Mesenchymal stem cell (in vitro differentiated cells and primary cell): ENCODE measurements around the gene ZNF594.

Experiments used
- DNase-seq: peaks from one replicate; pipeline ENCODE4 v3.0.0-alpha.2; 2013
- H2AFZ ChIP-seq: one replicate; pipeline ENCODE4 v1.6.1; 2013; ENCODE audit warnings: low read depth, mild to moderate bottlenecking, control low read depth, inconsistent platforms, low read length, moderate library complexity
- H2AK5ac ChIP-seq: 2 replicates; pipeline ENCODE4 v1.6.1; 2013; ENCODE audit warnings: low read length, moderate library complexity, mild to moderate bottlenecking, inconsistent platforms; ENCODE audit not compliant: severe bottlenecking
- H2BK120ac ChIP-seq: one replicate; pipeline ENCODE4 v1.6.1; 2013; ENCODE audit warnings: low read depth, mild to moderate bottlenecking, inconsistent platforms, low read length, moderate library complexity
- H2BK12ac ChIP-seq, 2 experiments: one replicate each; pipeline ENCODE4 v1.6.1; 2013; ENCODE audit warnings: inconsistent platforms in 2 of 2, low read length in 2 of 2, mild to moderate bottlenecking in 2 of 2, moderate library complexity in 2 of 2, control low read depth in 1 of 2
- H2BK15ac ChIP-seq: one replicate; pipeline ENCODE4 v1.6.1; 2013; ENCODE audit warnings: mild to moderate bottlenecking, low read depth, inconsistent platforms; ENCODE audit not compliant: poor library complexity, severe bottlenecking
- H2BK5ac ChIP-seq: 2 replicates; pipeline ENCODE4 v1.6.1; 2013; ENCODE audit warnings: low read depth, mild to moderate bottlenecking, low read length, control low read depth, inconsistent platforms; ENCODE audit not compliant: poor library complexity, severe bottlenecking
- H3K14ac ChIP-seq, 2 experiments: one replicate each; pipeline ENCODE4 v1.6.1; 2013; ENCODE audit warnings: inconsistent platforms in 2 of 2, low read length in 2 of 2, control low read depth in 1 of 2, mild to moderate bottlenecking in 1 of 2, moderate library complexity in 1 of 2
- H3K18ac ChIP-seq, 2 experiments: one replicate each; pipeline ENCODE4 v1.6.1; 2013; ENCODE audit warnings: inconsistent platforms in 2 of 2, low read length in 2 of 2, control low read depth in 1 of 2, low read depth in 1 of 2, mild to moderate bottlenecking in 1 of 2
- H3K23ac ChIP-seq, 2 experiments: one replicate each; pipeline ENCODE4 v1.6.1; 2013; ENCODE audit warnings: inconsistent platforms in 2 of 2, low read length in 2 of 2, mild to moderate bottlenecking in 2 of 2, moderate library complexity in 2 of 2, control low read depth in 1 of 2
- H3K27ac ChIP-seq: 2 replicates; pipeline ENCODE4 v1.5.1; 2013; ENCODE audit warnings: mild to moderate bottlenecking, moderate library complexity, low read length, control low read depth, inconsistent platforms; ENCODE audit not compliant: poor library complexity, severe bottlenecking
- H3K27me3 ChIP-seq, 2 experiments: 2 replicates each; pipeline versions ENCODE4 v1.6.1 to v1.7.0; 2013; ENCODE audit warnings: low read length in 2 of 2, mild to moderate bottlenecking in 2 of 2, moderate library complexity in 2 of 2, control low read depth in 1 of 2, inconsistent platforms in 1 of 2; ENCODE audit not compliant: control insufficient read depth in 1 of 2, insufficient read depth in 1 of 2
- H3K36me3 ChIP-seq, 2 experiments: 2 replicates each; pipeline versions ENCODE4 v1.6.1 to v1.7.0; 2013; ENCODE audit warnings: low read length in 2 of 2, control low read depth in 1 of 2, inconsistent platforms in 1 of 2, low read depth in 1 of 2, mild to moderate bottlenecking in 1 of 2; ENCODE audit not compliant: insufficient read depth in 2 of 2, control insufficient read depth in 1 of 2
- H3K4ac ChIP-seq, 2 experiments: one replicate each; pipeline ENCODE4 v1.6.1; 2013; ENCODE audit warnings: inconsistent platforms in 2 of 2, low read length in 2 of 2, mild to moderate bottlenecking in 2 of 2, moderate library complexity in 2 of 2, control low read depth in 1 of 2, low read depth in 1 of 2
- H3K4me1 ChIP-seq: 2 replicates; pipeline ENCODE4 v1.6.1; 2013; ENCODE audit warnings: low read depth, low read length, control low read depth; ENCODE audit not compliant: control insufficient read depth, insufficient read depth
- H3K4me2 ChIP-seq: 2 replicates; pipeline ENCODE4 v1.6.1; 2013; ENCODE audit warnings: low read length, mild to moderate bottlenecking, inconsistent platforms; ENCODE audit not compliant: poor library complexity, severe bottlenecking
- H3K4me3 ChIP-seq, 2 experiments: 2 replicates each; pipeline versions ENCODE4 v1.5.1 to v1.7.0; 2013; ENCODE audit warnings: low read length in 2 of 2, mild to moderate bottlenecking in 2 of 2, control low read depth in 1 of 2, low read depth in 1 of 2; ENCODE audit not compliant: insufficient read depth in 1 of 2
- H3K79me1 ChIP-seq: replicated peaks from 2 replicates; pipeline ENCODE4 v1.6.1; 2013; ENCODE audit warnings: mild to moderate bottlenecking, control low read depth, low read length, inconsistent platforms; ENCODE audit not compliant: poor library complexity, severe bottlenecking
- H3K9ac ChIP-seq: 2 replicates; pipeline ENCODE4 v1.7.0; 2013; ENCODE audit warnings: mild to moderate bottlenecking, low read length, moderate library complexity
- H3K9me3 ChIP-seq: 2 replicates; pipeline ENCODE4 v1.7.0; 2013; ENCODE audit warnings: mild to moderate bottlenecking, low read length; ENCODE audit not compliant: control insufficient read depth
- H4K8ac ChIP-seq: one replicate; pipeline ENCODE4 v1.6.1; 2013; ENCODE audit warnings: inconsistent platforms, mild to moderate bottlenecking, low read length, moderate library complexity
- H4K91ac ChIP-seq: one replicate; pipeline ENCODE4 v1.6.1; 2013; ENCODE audit warnings: mild to moderate bottlenecking, low read length, inconsistent platforms
- WGBS: methylation state at CpG from one replicate; pipeline ENCODE4 v1.1.7; 2013; ENCODE audit warnings: mixed read lengths; 5-methylcytosine and 5-hydroxymethylcytosine counted together

ZNF594 gene

GRCh38 chr17:5184288-5184687 lies 7.4 kb downstream of the ZNF594 start:
- peaks cover 9% of the 10 kb centered on the region for H3K79me1 ChIP-seq
- H2AFZ ChIP-seq = no peak overlapping the region
- H2BK15ac ChIP-seq = no peak overlapping the region
- peaks cover 19 to 48% of the 10 kb centered on the region in 2 experiments for H3K36me3 ChIP-seq
- H4K8ac ChIP-seq = no peak overlapping the region
- no peak overlapping the region for H3K27ac ChIP-seq
- no peak for DNase-seq
- no peak overlapping the region for H3K9ac ChIP-seq
- H3K27me3 ChIP-seq = no peaks in the 10 kb centered on the region
- no peak overlapping the region for H2AK5ac ChIP-seq
- 100% methylated on average over 2 of the region's 2 CpGs for WGBS
- H3K4me2 ChIP-seq = no peak overlapping the region
- no peak overlapping the region for H3K4ac ChIP-seq
- no peak overlapping the region for H2BK120ac ChIP-seq
- no peak overlapping the region for H3K14ac ChIP-seq
- H3K4me3 ChIP-seq = peak overlapping the region in 1 of 2 experiments; percentile 60
- no peak overlapping the region for H4K91ac ChIP-seq
- no peaks in the 10 kb centered on the region for H3K4me1 ChIP-seq
- no peak overlapping the region for H2BK5ac ChIP-seq
- H3K18ac ChIP-seq = no peak overlapping the region
- no peak overlapping the region for H3K23ac ChIP-seq
- H3K9me3 ChIP-seq = peaks cover 94% of the 10 kb centered on the region
- no peak overlapping the region for H2BK12ac ChIP-seq

GRCh38 chr17:5183410-5183793 lies 8.3 kb downstream of the ZNF594 start:
- no peak overlapping the region for H2AK5ac ChIP-seq
- DNase-seq = no peak
- H2BK5ac ChIP-seq = no peak overlapping the region
- no peak overlapping the region for H3K4ac ChIP-seq
- H3K14ac ChIP-seq = no peak overlapping the region
- no peak overlapping the region for H4K8ac ChIP-seq
- peaks cover 99% of the 10 kb centered on the region for H3K9me3 ChIP-seq
- H2BK12ac ChIP-seq = no peak overlapping the region
- H3K23ac ChIP-seq = no peak overlapping the region
- H3K4me3 ChIP-seq = peak overlapping the region in 1 of 2 experiments; percentile 60
- H3K9ac ChIP-seq = no peak overlapping the region
- H3K79me1 ChIP-seq = peaks cover 9% of the 10 kb centered on the region
- H3K27me3 ChIP-seq = no peaks in the 10 kb centered on the region
- H3K36me3 ChIP-seq = peaks cover 20 to 46% of the 10 kb centered on the region in 2 experiments
- H3K18ac ChIP-seq = no peak overlapping the region
- H4K91ac ChIP-seq = no peak overlapping the region
- no peaks in the 10 kb centered on the region for H3K4me1 ChIP-seq
- H2BK15ac ChIP-seq = no peak overlapping the region
- no peak overlapping the region for H3K27ac ChIP-seq
- no peak overlapping the region for H2BK120ac ChIP-seq
- no peak overlapping the region for H3K4me2 ChIP-seq
- no peak overlapping the region for H2AFZ ChIP-seq

GRCh38 chr17:5182597-5183409 lies 8.9 kb downstream of the ZNF594 start:
- Histone ChIP-seq H3K14ac (no peak overlapping the region), H3K27ac (no peak overlapping the region), H3K4me1 (no peaks in the 10 kb centered on the region), H2BK120ac (no peak overlapping the region), H3K18ac (no peak overlapping the region), H3K27me3 (no peaks in the 10 kb centered on the region), H3K4me2 (no peak overlapping the region), H3K9me3 (peaks cover 98% of the 10 kb centered on the region), H2BK5ac (no peak overlapping the region), H3K23ac (no peak overlapping the region), H2AFZ (no peak overlapping the region), H3K4me3 (peak overlapping the region in 1 of 2 experiments; percentile 60), H2AK5ac (no peak overlapping the region), H3K36me3 (peaks cover 19 to 44% of the 10 kb centered on the region in 2 experiments), H4K91ac (no peak overlapping the region), H2BK12ac (no peak overlapping the region), H3K79me1 (peaks cover 7% of the 10 kb centered on the region), H3K4ac (no peak overlapping the region), H3K9ac (no peak overlapping the region), H2BK15ac (no peak overlapping the region), H4K8ac (no peak overlapping the region)
- 96% methylated on average over 4 of the region's 6 CpGs for WGBS
- DNase-seq = no peak

DNA sequence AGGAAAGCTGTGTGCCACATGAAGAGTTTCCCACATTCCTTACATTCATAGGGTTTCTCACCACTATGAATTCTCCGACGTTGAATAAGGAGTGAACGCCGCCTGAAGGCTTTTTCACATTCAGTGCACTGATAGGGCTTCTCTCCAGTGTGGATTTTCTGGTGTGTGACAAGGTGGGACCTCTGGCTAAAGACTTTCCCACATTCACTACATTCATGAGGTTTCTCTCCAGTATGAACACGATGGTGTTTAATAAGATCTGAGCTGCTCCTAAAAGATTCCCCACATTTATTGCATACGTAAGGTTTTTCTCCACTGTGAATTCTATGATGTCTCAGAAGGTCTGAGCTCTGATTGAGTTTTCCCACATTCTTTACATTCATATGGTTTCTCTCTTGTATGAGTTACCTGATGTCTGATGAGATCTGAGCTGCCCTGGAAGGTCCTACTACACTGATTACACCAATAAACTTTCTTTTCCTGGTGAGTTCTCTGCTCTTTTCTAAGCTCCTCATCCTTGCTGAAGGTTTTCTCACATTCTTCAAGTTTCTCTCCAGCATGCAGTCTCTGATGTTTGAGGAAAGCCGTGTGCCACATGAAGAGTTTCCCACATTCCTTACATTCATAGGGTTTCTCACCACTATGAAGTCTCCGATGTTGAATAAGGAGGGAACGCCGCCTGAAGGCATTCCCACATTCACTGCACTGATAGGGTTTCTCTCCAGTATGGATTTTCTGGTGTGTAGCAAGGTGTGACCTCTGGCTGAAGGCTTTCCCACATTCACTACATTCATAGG lies 10.0 kb downstream of the ZNF594 start:
- peaks cover 97% of the 10 kb centered on the region for H3K9me3 ChIP-seq
- no peak overlapping the region for H2AK5ac ChIP-seq
- no peak overlapping the region for H3K27ac ChIP-seq
- H2AFZ ChIP-seq = no peak overlapping the region
- no peak overlapping the region for H2BK120ac ChIP-seq
- H4K8ac ChIP-seq = no peak overlapping the region
- H3K4me3 ChIP-seq = peak overlapping the region in 1 of 2 experiments; percentile 60
- no peaks in the 10 kb centered on the region for H3K27me3 ChIP-seq
- H2BK12ac ChIP-seq = no peak overlapping the region
- no peak overlapping the region for H2BK15ac ChIP-seq
- no peaks in the 10 kb centered on the region for H3K4me1 ChIP-seq
- no peak overlapping the region for H3K18ac ChIP-seq
- no peak overlapping the region for H3K14ac ChIP-seq
- peaks cover 19 to 34% of the 10 kb centered on the region in 2 experiments for H3K36me3 ChIP-seq
- H4K91ac ChIP-seq = no peak overlapping the region
- no peak overlapping the region for H3K4ac ChIP-seq
- DNase-seq = no peak
- WGBS = 94% methylated on average over 3 of the region's 10 CpGs
- no peak overlapping the region for H3K4me2 ChIP-seq
- no peak overlapping the region for H3K9ac ChIP-seq
- H3K79me1 ChIP-seq = peaks cover 6% of the 10 kb centered on the region
- H3K23ac ChIP-seq = no peak overlapping the region
- H2BK5ac ChIP-seq = no peak overlapping the region
